Endothelial cell of umbilical vein (primary cell): ENCODE data around the gene PSMB9.

ENCODE experiments used
- CTCF ChIP-seq, 2 donors: IDR thresholded peaks; 1 replicate in 1 of 2; 2 replicates in 1 of 2; pipeline ENCODE4 v1.5.1; 2011; ENCODE audit warnings: low read length in 2 of 2, mild to moderate bottlenecking in 2 of 2, moderate library complexity in 2 of 2, control low read depth in 1 of 2, inconsistent platforms in 1 of 2, low read depth in 1 of 2; ENCODE audit not compliant: insufficient read depth in 1 of 2; ENCODE audit errors: extremely low read depth in 1 of 2
- POLR2A ChIP-seq: IDR thresholded peaks from 2 replicates; pipeline ENCODE4 v1.6.1; 2012; ENCODE audit warnings: low read depth, mild to moderate bottlenecking, control low read depth, low read length

GRCh38 chr6:32833664-32834063 is 20.3 kb upstream of the PSMB9 start:
- TF ChIP-seq CTCF (IDR thresholded peaks at IDR 0.05; ENCODE audit: extremely low read depth in 1 of 2, insufficient read depth in 1 of 2, low read depth in 1 of 2, low read length in 2 of 2), result no peak
- TF ChIP-seq POLR2A, result no peak
